HG03103 (cell line): ENCODE results near the gene OSBP2.

ENCODE experiments used
- ATAC-seq: cut with Tn5 transposase; IDR thresholded peaks from one replicate; pipeline ENCODE4 v1.9.1; 2021; ENCODE audit warnings: low read depth; ENCODE audit not compliant: unreplicated experiment

Gene OSBP2

DNA sequence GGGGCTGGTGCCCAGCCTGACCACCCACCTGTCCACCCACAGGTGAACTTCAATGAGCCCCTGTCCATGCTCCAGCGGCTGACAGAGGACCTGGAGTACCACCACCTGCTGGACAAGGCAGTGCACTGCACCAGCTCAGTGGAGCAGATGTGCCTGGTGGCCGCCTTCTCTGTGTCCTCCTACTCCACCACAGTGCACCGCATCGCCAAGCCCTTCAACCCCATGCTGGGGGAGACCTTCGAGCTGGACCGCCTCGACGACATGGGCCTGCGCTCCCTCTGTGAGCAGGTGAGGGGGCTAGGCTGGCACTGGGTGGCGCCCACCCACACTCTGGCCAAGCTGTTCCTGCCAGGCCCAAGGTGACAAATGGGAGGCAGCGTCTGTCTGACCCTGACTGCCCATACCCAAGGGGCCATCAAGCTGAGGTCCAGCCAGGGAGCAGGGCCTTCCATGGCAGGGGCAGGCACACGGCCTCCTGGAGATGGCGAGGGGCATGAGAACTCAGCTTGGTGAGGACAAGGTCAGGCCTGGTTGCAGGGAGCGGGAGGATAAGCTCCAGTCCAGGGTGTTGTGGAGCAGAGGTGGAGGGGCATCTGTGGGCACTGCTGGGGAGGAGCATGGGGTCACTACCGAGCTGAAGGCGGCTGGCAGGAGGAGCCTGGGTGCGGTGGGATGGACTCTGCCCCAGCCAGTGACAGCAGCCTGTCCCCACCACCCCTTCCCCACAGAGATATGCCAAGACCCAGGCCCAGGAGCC is 196.2 kb downstream of the OSBP2 start:
- no peak for ATAC-seq

DNA sequence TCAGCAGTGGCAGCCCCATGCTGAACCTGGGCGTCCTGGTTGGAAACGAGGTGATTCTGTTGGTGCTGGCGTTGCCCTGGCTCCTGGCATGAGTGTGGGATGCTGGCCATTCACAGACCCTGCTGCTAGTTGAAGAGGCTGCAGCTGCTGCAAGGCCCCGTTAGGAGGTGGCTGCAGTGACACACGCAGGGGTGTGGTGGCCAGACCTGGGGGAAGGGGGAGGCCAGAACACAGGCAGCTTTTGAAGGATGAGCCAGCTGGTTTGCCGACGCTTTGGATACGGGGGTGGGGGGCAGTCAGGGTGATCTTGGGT is 196.7 kb downstream of the OSBP2 start:
- no peak for ATAC-seq

DNA sequence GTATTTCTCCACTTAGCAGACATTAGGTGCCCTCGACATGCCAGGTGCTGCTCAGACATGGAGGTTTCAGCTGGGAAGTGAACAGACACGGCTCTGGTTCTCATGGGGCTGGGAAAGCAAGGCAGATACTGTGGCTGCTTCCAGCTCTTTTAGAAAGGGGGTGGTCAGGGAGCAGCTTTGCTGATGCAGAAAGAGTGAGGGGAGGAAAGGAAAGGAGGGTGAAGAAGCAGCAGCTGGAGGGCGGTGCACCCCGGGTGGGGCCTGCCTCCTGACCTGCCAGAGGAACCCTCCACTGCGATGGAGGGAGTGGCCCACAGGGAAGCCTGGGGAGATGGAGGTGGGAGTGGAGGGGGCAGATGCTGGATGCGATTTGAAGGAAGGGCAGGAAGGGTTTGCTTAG is 197.1 kb downstream of the OSBP2 start:
- ATAC-seq: no peak

- no peak for ATAC-seq
Measured at GRCh38 chr22:30892286-30892685, 197.6 kb downstream of the OSBP2 start.

- ATAC-seq: no peak
Measured at GRCh38 chr22:30892731-30893221, 198.1 kb downstream of the OSBP2 start.

DNA sequence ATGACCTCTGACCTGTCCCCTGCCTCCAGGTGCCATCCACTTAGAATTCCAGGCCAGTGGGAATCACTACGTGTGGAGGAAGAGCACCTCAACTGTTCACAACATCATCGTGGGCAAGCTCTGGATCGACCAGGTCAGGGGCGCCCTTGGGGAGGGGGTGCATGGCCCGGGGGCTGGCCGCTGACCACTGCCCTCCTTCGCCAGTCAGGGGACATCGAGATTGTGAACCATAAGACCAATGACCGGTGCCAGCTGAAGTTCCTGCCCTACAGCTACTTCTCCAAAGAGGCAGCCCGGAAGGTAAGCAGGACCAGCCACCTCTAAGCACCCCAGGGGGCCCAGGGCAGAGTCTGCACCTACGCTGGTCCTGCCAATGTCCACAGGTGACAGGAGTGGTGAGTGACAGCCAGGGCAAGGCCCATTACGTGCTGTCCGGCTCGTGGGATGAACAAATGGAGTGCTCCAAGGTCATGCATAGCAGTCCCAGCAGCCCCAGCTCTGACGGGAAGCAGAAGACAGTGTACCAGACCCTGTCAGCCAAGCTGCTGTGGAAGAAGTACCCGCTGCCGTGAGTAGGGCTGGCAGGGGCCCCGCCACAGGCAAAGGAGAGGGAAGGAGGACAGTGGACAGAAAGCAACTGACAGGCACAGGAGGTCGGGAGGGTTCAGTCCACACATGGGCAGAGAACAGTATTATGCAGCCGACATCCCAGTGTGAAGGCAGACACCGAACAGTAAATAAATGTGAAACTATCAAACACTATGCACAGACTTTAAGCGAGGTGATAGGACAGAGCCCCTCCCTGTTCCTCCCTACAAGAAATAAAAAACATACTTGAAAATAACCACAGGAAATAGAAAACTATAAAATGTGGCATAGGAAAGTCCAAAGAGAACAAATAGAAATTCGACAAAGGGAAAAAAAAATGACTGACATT is 199.0 kb downstream of the OSBP2 start:
- no peak for ATAC-seq

DNA sequence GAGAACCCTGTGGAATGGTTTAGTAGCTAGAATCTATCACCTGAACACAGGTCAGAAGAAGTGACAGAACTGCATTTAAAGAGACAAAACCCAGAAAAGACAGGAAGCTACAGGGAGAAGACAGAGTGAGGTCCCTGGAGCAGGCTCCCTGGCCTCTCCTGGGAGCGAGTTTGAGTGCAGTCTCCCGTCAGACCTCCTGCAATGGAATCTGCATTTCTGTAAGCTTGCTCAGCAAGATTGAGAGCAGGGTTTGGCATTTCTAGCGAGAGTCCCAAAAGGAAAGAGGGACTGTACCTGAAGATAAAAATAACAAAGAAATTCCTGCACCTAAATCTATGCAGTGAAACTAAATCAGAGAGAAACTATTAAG is 199.7 kb downstream of the OSBP2 start:
- no peak for ATAC-seq

- no peak for ATAC-seq
Measured at GRCh38 chr22:30902496-30903357, 208.1 kb downstream of the OSBP2 start.

DNA sequence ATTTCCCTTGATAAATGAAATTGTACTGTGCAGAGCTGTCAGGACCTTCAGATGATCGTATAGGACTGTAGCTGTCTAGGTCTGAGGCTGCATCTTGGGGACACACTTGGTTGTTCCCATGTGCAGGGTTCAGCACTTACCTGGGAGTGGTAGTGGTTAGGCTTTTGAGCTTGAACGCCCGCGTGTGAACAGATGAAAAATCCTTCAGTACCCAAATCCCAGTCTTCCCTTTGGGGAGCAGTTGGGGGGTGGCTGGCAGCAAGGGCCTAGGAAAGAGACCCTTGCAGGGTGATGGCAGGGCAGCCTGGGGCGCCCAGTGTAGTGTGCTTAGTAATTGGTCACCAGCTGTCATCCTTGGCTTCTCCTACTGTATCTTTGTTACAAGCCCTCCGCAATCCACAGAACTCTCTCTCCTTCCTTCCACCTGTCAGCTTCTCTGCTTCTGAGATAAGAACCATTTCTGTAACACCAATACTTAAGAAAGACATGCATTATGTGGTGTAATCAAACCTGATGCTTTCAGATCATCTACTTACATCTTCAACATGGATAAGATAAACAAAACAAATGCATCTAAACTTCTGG is 209.3 kb downstream of the OSBP2 start:
- no peak for ATAC-seq

DNA sequence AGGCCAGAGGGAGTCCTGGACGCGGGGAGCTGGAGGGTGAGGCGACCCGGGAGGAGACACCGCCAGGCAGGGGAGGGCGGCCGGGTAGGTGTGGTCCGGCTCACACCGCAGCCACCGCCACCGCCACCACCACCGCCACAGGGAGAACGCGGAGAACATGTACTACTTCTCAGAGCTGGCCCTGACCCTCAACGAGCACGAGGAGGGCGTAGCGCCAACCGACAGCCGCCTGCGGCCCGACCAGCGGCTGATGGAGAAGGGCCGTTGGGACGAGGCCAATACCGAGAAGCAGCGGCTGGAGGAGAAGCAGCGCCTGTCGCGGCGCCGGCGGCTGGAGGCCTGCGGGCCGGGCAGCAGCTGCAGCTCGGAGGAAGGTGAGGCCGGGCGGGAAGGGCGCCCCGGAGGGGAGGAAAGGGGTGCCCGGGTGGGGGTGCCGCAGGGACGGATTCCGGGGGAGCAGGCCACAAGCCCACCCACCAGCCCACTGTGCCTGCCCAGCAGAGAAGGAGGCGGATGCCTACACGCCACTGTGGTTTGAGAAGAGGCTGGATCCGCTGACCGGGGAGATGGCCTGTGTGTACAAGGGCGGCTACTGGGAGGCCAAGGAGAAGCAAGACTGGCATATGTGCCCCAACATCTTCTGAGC is 211.1 kb downstream of the OSBP2 start:
- ATAC-seq: no peak

GRCh38 chr22:30906411-30906810 is 211.7 kb downstream of the OSBP2 start:
- no peak for ATAC-seq

GRCh38 chr22:30906946-30907345 is 212.3 kb downstream of the OSBP2 start:
- ATAC-seq: no peak

DNA sequence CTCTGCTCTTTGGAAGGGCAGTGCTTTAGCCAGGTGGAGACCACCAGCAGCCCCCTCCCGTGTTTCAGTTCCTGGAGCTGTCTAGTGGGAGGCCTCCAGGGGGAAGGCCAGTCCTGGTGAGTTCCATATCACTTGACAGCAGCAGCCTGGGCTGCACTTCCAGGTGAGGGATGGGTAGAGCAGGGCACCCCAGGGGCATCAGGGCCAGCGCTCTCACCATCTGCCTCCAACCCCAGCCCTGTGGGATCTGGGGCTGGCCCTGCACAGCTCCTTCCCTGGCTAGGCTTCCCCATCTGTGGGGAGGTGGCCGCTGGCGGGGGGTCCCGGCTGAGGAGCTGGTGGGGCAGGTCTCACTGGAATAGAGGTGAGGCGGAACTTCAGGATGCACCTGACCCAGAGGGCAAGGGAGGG is 213.4 kb downstream of the OSBP2 start:
- no peak for ATAC-seq

- ATAC-seq: no peak
Measured at GRCh38 chr22:30909306-30909705, 214.6 kb downstream of the OSBP2 start.

- ATAC-seq: no peak
Measured at GRCh38 chr22:30910358-30910757, 215.7 kb downstream of the OSBP2 start.

- ATAC-seq: no peak
Measured at GRCh38 chr22:30918761-30919160, 224.1 kb downstream of the OSBP2 start.

DNA sequence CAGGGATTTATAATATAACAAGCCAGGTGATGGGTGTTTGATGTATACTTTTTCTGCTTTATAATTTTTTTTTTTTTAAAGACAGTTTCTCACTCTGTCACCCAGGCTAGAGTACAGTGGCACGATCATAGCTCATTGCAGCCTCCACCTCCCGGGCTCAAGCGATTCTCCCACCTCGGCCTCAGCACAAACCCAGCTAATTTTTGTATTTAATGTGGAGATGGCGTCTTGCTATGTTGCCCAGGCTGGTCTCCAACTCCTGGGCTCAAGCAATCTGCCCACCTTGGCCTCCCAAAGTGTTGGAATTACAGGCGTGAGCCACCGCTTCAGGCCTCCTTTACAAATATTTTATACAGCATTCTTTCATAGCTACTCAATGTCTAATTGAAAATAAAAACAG is 225.3 kb downstream of the OSBP2 start:
- ATAC-seq: no peak

DNA sequence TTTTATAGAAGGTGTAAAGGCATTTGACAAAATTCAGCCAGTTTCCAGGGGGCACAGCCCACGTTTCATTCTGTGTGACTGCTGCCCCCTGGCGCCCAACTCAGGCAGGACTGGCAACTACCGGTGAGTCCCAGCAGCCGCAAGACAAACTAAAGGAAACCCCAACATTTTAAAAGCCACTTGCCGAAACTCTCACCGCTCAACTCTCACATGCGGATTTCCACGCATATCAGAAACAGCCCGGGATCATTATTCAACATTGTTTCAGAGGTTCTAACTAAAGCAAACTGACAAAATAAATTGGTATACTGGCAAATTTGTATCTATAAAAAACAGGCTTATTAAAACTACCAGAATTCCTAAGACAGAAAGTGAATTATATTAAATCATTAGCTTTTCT is 225.7 kb downstream of the OSBP2 start:
- ATAC-seq: no peak

GRCh38 chr22:30921108-30921507 is 226.4 kb downstream of the OSBP2 start:
- ATAC-seq: no peak

GRCh38 chr22:30922151-30922611 is 227.5 kb downstream of the OSBP2 start:
- no peak for ATAC-seq
